OCI-LY1 (cell line): ENCODE data around the gene PRSS22.

ENCODE experiments used
- CTCF ChIP-seq: fragments of 200-600 bp; sonication (generic), shearing (Covaris generic); IDR thresholded peaks from 2 replicates; pipeline ENCODE4 v1.5.1; 2017; ENCODE audit warnings: mild to moderate bottlenecking, antibody characterized with exemption, low read length, moderate library complexity, mixed read lengths
- EZH2 ChIP-seq: fragments of 200-600 bp; sonication (generic), shearing (Covaris generic); IDR thresholded peaks from 2 replicates; pipeline ENCODE4 v1.8.0; 2017; ENCODE audit warnings: borderline replicate concordance, mixed run types, mild to moderate bottlenecking, antibody characterized with exemption, low read length, moderate library complexity, mixed read lengths

- TF ChIP-seq EZH2 (no peak), CTCF (no peak)
These were observed 42.6 kb upstream of the PRSS22 start for GRCh38 chr16:2900526-2901075.
